ENCODE measurements around the gene REEP1.

- no peak for TF ChIP-seq FOXM1 (IDR thresholded peaks at IDR 0.05; ENCODE audit: borderline replicate concordance, low read depth)
- TF ChIP-seq REST (IDR thresholded peaks at IDR 0.05; ENCODE audit: low read depth), result no peak
- TF ChIP-seq NFIC (IDR thresholded peaks at IDR 0.05), result no peak
- no peak for TF ChIP-seq TAF1 (IDR thresholded peaks at IDR 0.05; ENCODE audit: low read depth)
- no peak for TF ChIP-seq YY1 (IDR thresholded peaks at IDR 0.05; ENCODE audit: low read depth)
- no peak for TF ChIP-seq CREB1 (IDR thresholded peaks at IDR 0.05; ENCODE audit: low read depth)
- TF ChIP-seq USF1 (IDR thresholded peaks at IDR 0.05), result no peak
- no peak for TF ChIP-seq MAX (IDR thresholded peaks at IDR 0.05)
- TF ChIP-seq RAD21 (IDR thresholded peaks at IDR 0.05; ENCODE audit: low read depth), result no peak
- TF ChIP-seq ZBTB7A (IDR thresholded peaks at IDR 0.05; ENCODE audit: low read depth), result no peak
- TF ChIP-seq TCF12 (IDR thresholded peaks at IDR 0.05; ENCODE audit: low read depth), result no peak
- TF ChIP-seq TEAD4 (IDR thresholded peaks at IDR 0.05), result no peak
- no peak for TF ChIP-seq CEBPB (IDR thresholded peaks at IDR 0.05)
- no peak for TF ChIP-seq EGR1 (IDR thresholded peaks at IDR 0.05)
Observed at GRCh38 chr2:86275962-86276361, 61.5 kb downstream of the REEP1 start.
